Calu3 (cell line): ENCODE results near the gene LEF1. TPM values are rescaled to one million over a fixed set of nuclear protein-coding genes. Genes with fewer than 3 reads are reported as not detected.

Source experiments
- BruUV-seq: library from RNA; stranded (reverse); fragments of 400-500 nt; replicated peaks from 2 replicates; lab custom pipeline; 2021; lab: Mats Ljungman, UMichigan
- CTCF ChIA-PET: fragments of 300-600 bp; sonication (Branson Sonifier 250); formaldehyde crosslinking; loops from one replicate; lab custom pipeline; 2022; ENCODE audit warnings: antibody characterized with exemption; lab: Charles Lee
- DNase-seq: peaks from one replicate; pipeline ENCODE4 v3.0.0; 2022
- H3K27ac Mint-ChIP-seq: one replicate; pipeline ENCODE4 v1.8.0; 2022; ENCODE audit warnings: mixed read lengths; ENCODE audit not compliant: unreplicated experiment
- H3K27me3 Mint-ChIP-seq: one replicate; pipeline ENCODE4 v1.8.0; 2022; ENCODE audit warnings: mixed read lengths; ENCODE audit not compliant: unreplicated experiment
- H3K36me3 Mint-ChIP-seq: one replicate; pipeline ENCODE4 v1.8.0; 2022; ENCODE audit warnings: mild to moderate bottlenecking, moderate library complexity, mixed read lengths; ENCODE audit not compliant: insufficient read depth, unreplicated experiment
- H3K4me1 Mint-ChIP-seq: one replicate; pipeline ENCODE4 v1.8.0; 2022; ENCODE audit warnings: mild to moderate bottlenecking, low read depth, mixed read lengths; ENCODE audit not compliant: unreplicated experiment
- H3K4me3 Mint-ChIP-seq: one replicate; pipeline ENCODE4 v1.8.0; 2022; ENCODE audit warnings: mild to moderate bottlenecking, low read depth, moderate library complexity, mixed read lengths; ENCODE audit not compliant: unreplicated experiment
- H3K9me3 Mint-ChIP-seq: one replicate; pipeline ENCODE4 v1.8.0; 2022; ENCODE audit warnings: low read depth, mixed read lengths; ENCODE audit not compliant: unreplicated experiment
- intact Hi-C: fragments of 100-400 bp; cut with micrococcal nuclease; formaldehyde crosslinking; loops from one replicate; pipeline ENCODE4 v1.10.0; 2022; ENCODE audit not compliant: unreplicated experiment
- total RNA-seq: library from RNA; stranded (reverse); gene quantifications from 2 replicates; pipeline ENCODE4 v1.2.3, GENCODE V29; 2022
- TF ChIP-seq, protein P1 (sequence below): fragments of 200-600 bp; IDR thresholded peaks from one replicate; pipeline ENCODE4 v1.8.0; 2022; ENCODE audit warnings: antibody characterized with exemption; ENCODE audit not compliant: unreplicated experiment

LEF1 gene
- total RNA-seq, 1 experiment from 2014 or later, result not detected

GRCh38 chr4:108106186-108106585 lies 62.5 kb downstream of the LEF1 start:
- Mint-ChIP-seq H3K4me3 (no peak overlapping the region), H3K4me1 (no peaks in the 10 kb centered on the region), H3K27ac (no peak overlapping the region), H3K27me3 (peaks cover 20% of the 10 kb centered on the region), H3K36me3 (no peaks in the 10 kb centered on the region), H3K9me3 (no peaks in the 10 kb centered on the region)
- TF ChIP-seq, protein P1, sequence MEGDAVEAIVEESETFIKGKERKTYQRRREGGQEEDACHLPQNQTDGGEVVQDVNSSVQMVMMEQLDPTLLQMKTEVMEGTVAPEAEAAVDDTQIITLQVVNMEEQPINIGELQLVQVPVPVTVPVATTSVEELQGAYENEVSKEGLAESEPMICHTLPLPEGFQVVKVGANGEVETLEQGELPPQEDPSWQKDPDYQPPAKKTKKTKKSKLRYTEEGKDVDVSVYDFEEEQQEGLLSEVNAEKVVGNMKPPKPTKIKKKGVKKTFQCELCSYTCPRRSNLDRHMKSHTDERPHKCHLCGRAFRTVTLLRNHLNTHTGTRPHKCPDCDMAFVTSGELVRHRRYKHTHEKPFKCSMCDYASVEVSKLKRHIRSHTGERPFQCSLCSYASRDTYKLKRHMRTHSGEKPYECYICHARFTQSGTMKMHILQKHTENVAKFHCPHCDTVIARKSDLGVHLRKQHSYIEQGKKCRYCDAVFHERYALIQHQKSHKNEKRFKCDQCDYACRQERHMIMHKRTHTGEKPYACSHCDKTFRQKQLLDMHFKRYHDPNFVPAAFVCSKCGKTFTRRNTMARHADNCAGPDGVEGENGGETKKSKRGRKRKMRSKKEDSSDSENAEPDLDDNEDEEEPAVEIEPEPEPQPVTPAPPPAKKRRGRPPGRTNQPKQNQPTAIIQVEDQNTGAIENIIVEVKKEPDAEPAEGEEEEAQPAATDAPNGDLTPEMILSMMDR, result no peak
- intact Hi-C loops, result no loop called here
- BruUV-seq, result no TSS peak
- DNase-seq, result no peak
- CTCF ChIA-PET, result no interaction called here

- intact Hi-C loops, result no loop called here
- no peak overlapping the region for H3K4me3 Mint-ChIP-seq
- DNase-seq, result no peak
- BruUV-seq, result no TSS peak
- no peaks in the 10 kb centered on the region for H3K36me3 Mint-ChIP-seq
- TF ChIP-seq, protein P1, result no peak
- no peaks in the 10 kb centered on the region for H3K4me1 Mint-ChIP-seq
- peaks cover 30% of the 10 kb centered on the region for H3K27me3 Mint-ChIP-seq
- no peaks in the 10 kb centered on the region for H3K9me3 Mint-ChIP-seq
- no peak overlapping the region for H3K27ac Mint-ChIP-seq
- CTCF ChIA-PET, result no interaction called here
These were observed 65.5 kb downstream of the LEF1 start for GRCh38 chr4:108103099-108103862.

DNA sequence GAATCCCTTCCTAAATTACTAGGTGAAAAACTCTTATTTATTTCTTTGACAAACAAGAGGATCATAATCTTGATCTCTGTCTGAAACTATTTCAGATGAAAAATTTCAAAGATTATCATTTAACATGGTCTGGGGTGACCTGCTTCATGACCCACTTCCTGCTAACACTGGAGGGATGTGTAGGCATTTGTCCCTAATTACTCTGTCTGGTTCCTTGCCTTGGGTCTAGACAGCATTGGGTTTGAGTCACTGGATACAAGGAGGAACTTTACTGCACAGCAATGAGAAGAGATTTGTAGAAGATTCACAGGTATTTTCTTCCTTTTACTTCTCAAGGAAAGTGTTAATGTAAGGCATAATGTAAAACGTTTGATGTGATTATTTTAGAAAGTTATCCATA lies 67.9 kb downstream of the LEF1 start:
- H3K36me3 Mint-ChIP-seq, result no peaks in the 10 kb centered on the region
- BruUV-seq, result no TSS peak

DNA sequence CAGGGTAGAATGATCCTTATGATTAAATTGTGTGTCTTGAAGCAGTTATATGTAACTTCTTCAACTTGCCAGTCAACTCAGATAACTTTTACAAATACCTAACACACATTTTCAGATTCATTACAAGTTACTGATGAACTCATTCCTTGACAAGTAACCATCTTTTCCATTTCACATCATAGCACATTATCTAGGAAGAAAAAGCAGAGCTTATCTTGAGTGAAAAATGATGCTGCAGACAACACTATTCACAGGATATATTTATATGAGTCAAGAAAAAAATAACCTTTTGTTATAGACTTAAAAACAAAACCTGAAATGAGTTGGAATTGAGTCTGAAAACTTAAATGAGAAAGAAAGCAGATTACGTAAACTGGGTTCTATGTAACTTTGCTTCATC lies 68.9 kb downstream of the LEF1 start:
- Mint-ChIP-seq H3K4me3 (no peak overlapping the region), H3K9me3 (no peaks in the 10 kb centered on the region), H3K4me1 (no peaks in the 10 kb centered on the region), H3K36me3 (no peaks in the 10 kb centered on the region), H3K27ac (no peak overlapping the region), H3K27me3 (peaks cover 40% of the 10 kb centered on the region)
- TF ChIP-seq, protein P1, result no peak
- intact Hi-C loops, result no loop called here
- BruUV-seq, result no TSS peak
- CTCF ChIA-PET, result no interaction called here
- DNase-seq, result no peak

More for the DNA sequence above, 67.9 kb downstream of the LEF1 start:
- TF ChIP-seq, protein P1, result no peak
- Mint-ChIP-seq H3K9me3 (no peaks in the 10 kb centered on the region), H3K27ac (no peak overlapping the region), H3K4me1 (no peaks in the 10 kb centered on the region), H3K4me3 (no peak overlapping the region), H3K27me3 (peaks cover 33% of the 10 kb centered on the region)
- intact Hi-C loops, result no loop called here
- CTCF ChIA-PET, result no interaction called here
- no peak for DNase-seq
